Uterus (tissue), 4 donors: ENCODE measurements around the gene MAP3K15. TPM values are rescaled to one million over a fixed set of nuclear protein-coding genes. Genes with fewer than 3 reads are reported as not detected.
"Not testable (repeated sequence)": the region's sequence is repeated elsewhere in the genome, so short reads cannot be mapped to it uniquely, and the experiment has no call there.

Source experiments
- DNase-seq, 2 donors: peaks; one replicate each; pipeline ENCODE4 v3.0.0-alpha.2; 2019 to 2020
- H3K27ac ChIP-seq, 2 donors: fragments of 200-600 bp; sonication (generic); 1 replicate in 1 of 2; 2 replicates in 1 of 2; pipeline ENCODE4 v1.5.1; 2016 to 2018
- H3K27me3 ChIP-seq, 2 donors: fragments of 200-600 bp; sonication (generic); one replicate each; pipeline ENCODE4 v1.5.1; 2018 to 2019; ENCODE audit warnings: control low read depth in 1 of 2
- H3K36me3 ChIP-seq, 2 donors: fragments of 200-600 bp; sonication (generic); one replicate each; pipeline ENCODE4 v1.5.1; 2019; ENCODE audit warnings: control low read depth in 1 of 2
- H3K4me1 ChIP-seq, 2 donors: fragments of 200-600 bp; sonication (generic); one replicate each; pipeline ENCODE4 v1.5.1; 2018 to 2019; ENCODE audit warnings: control low read depth in 1 of 2
- H3K4me3 ChIP-seq, 2 donors: fragments of 200-600 bp; sonication (generic); 1 replicate in 1 of 2; 2 replicates in 1 of 2; pipeline ENCODE4 v1.5.1; 2018 to 2019; ENCODE audit warnings: mild to moderate bottlenecking in 1 of 2
- H3K9me3 ChIP-seq, 2 donors: fragments of 200-600 bp; sonication (generic); one replicate each; pipeline ENCODE4 v1.5.1; 2019; ENCODE audit warnings: control low read depth in 1 of 2
- CTCF ChIP-seq, 4 experiments: fragments of 200-600 bp in 2 of 4; fragments of 450-650 bp in 2 of 4; sonication (generic) in 2 of 4; IDR thresholded peaks; one replicate each; pipeline ENCODE4 v1.5.1; 2016 to 2019; ENCODE audit warnings: antibody characterized with exemption in 4 of 4, mild to moderate bottlenecking in 2 of 4, moderate library complexity in 1 of 4
- POLR2A ChIP-seq, 2 donors: fragments of 450-650 bp; IDR thresholded peaks; one replicate each; pipeline ENCODE4 v1.6.1; 2016; ENCODE audit warnings: antibody characterized with exemption in 2 of 2, mild to moderate bottlenecking in 1 of 2, moderate library complexity in 1 of 2
- intact Hi-C: fragments of 100-400 bp; cut with DNase I; formaldehyde crosslinking; loops from one replicate; pipeline ENCODE4 v1.15.1; 2023; ENCODE audit warnings: low total_unique reads
- total RNA-seq, 4 donors: library from RNA; depleted of rRNA in 3 of 4; stranded (reverse); fragments of >200 nt in 3 of 4; gene quantifications; one replicate each; pipeline versions ENCODE4 v1.1.0 to v1.2.4, GENCODE V29; 2014 to 2023
- donor health status: DM: yes; HTN: yes; CAD: no.

The MAP3K15 gene
- total RNA-seq, 4 donors from 2014 or later = 0.55 to 0.90 TPM; not detected in 2

GRCh38 chrX:19515615-19516105 lies 352 bp upstream of the MAP3K15 start:
- Histone ChIP-seq H3K4me3 (no peak overlapping the region), H3K27ac (no peak overlapping the region), H3K4me1 (no peaks in the 10 kb centered on the region), H3K9me3 (no peaks in the 10 kb centered on the region), H3K36me3 (no peaks in the 10 kb centered on the region), H3K27me3 (peaks cover 0 to 9% of the 10 kb centered on the region in 2 donors)
- intact Hi-C loops = no loop called here
- TF ChIP-seq POLR2A (IDR thresholded peaks at IDR 0.05) (no peak), CTCF (IDR thresholded peaks at IDR 0.05) (no peak)
- DNase-seq = no peak

- H3K4me3 ChIP-seq = no peak overlapping the region
- peaks cover 0 to 9% of the 10 kb centered on the region in 2 donors for H3K27me3 ChIP-seq
- no peak overlapping the region for H3K27ac ChIP-seq
- no peaks in the 10 kb centered on the region for H3K36me3 ChIP-seq
- no peaks in the 10 kb centered on the region for H3K9me3 ChIP-seq
- no peak for DNase-seq
- TF ChIP-seq CTCF (IDR thresholded peaks at IDR 0.05) = no peak
- no peak for TF ChIP-seq POLR2A (IDR thresholded peaks at IDR 0.05)
- no peaks in the 10 kb centered on the region for H3K4me1 ChIP-seq
- intact Hi-C loops = no loop called here
Measured at GRCh38 chrX:19513383-19513782, 1.9 kb downstream of the MAP3K15 start.

- Histone ChIP-seq H3K4me1 (no peaks in the 10 kb centered on the region), H3K27ac (no peak overlapping the region), H3K27me3 (peaks cover 0 to 9% of the 10 kb centered on the region in 2 donors), H3K9me3 (no peaks in the 10 kb centered on the region), H3K36me3 (no peaks in the 10 kb centered on the region), H3K4me3 (no peak overlapping the region)
- intact Hi-C loops = no loop called here
- TF ChIP-seq CTCF (IDR thresholded peaks at IDR 0.05) (no peak), POLR2A (IDR thresholded peaks at IDR 0.05) (no peak)
- no peak for DNase-seq
Measured at GRCh38 chrX:19512961-19513360, 2.3 kb downstream of the MAP3K15 start.

GRCh38 chrX:19512359-19512758 lies 2.9 kb downstream of the MAP3K15 start:
- Histone ChIP-seq H3K36me3 (no peaks in the 10 kb centered on the region), H3K4me1 (no peaks in the 10 kb centered on the region), H3K9me3 (no peaks in the 10 kb centered on the region), H3K4me3 (no peak overlapping the region), H3K27ac (no peak overlapping the region), H3K27me3 (peaks cover 0 to 6% of the 10 kb centered on the region in 2 donors)
- no peak for DNase-seq
- intact Hi-C loops = no loop called here
- TF ChIP-seq CTCF (IDR thresholded peaks at IDR 0.05) (no peak), POLR2A (IDR thresholded peaks at IDR 0.05) (no peak)

GRCh38 chrX:19511796-19512195 lies 3.5 kb downstream of the MAP3K15 start:
- H3K4me3 ChIP-seq, intact Hi-C loops, H3K27ac ChIP-seq, H3K4me1 ChIP-seq, H3K27me3 ChIP-seq, H3K9me3 ChIP-seq, DNase-seq, H3K36me3 ChIP-seq: not testable (repeated sequence)

GRCh38 chrX:19496711-19497110 lies 18.6 kb downstream of the MAP3K15 start:
- no peaks in the 10 kb centered on the region for H3K9me3 ChIP-seq
- intact Hi-C loops = no loop called here
- no peak overlapping the region for H3K27ac ChIP-seq
- no peaks in the 10 kb centered on the region for H3K4me1 ChIP-seq
- H3K36me3 ChIP-seq = no peaks in the 10 kb centered on the region
- H3K4me3 ChIP-seq = no peak overlapping the region
- no peaks in the 10 kb centered on the region for H3K27me3 ChIP-seq
- no peak for DNase-seq
- TF ChIP-seq CTCF (IDR thresholded peaks at IDR 0.05) = no peak
- TF ChIP-seq POLR2A (IDR thresholded peaks at IDR 0.05) = no peak
